Upper lobe of left lung (tissue), 6 donors: ENCODE measurements around the gene BEST1. TPM values are rescaled to one million over a fixed set of nuclear protein-coding genes. Genes with fewer than 3 reads are reported as not detected.

Experiments
- ATAC-seq, 2 donors: fragments of 200-7000 bp; cut with Tn5 transposase; one replicate each; pipeline ENCODE4 v1.9.1; 2022; ENCODE audit warnings: mild to moderate bottlenecking in 2 of 2, moderate library complexity in 2 of 2; ENCODE audit not compliant: low FRiP score in 2 of 2
- DNase-seq, 2 donors: peaks; one replicate each; pipeline ENCODE4 v3.0.0-alpha.2; 2019 to 2020
- H3K27ac ChIP-seq, 4 donors: fragments of 200-600 bp; sonication (generic); one replicate each; pipeline ENCODE4 v1.5.1; 2016 to 2019
- H3K27me3 ChIP-seq, 4 donors: fragments of 200-600 bp; sonication (generic); one replicate each; pipeline ENCODE4 v1.5.1; 2017 to 2019
- H3K36me3 ChIP-seq, 4 donors: fragments of 200-600 bp; sonication (generic); one replicate each; pipeline ENCODE4 v1.5.1; 2016 to 2019
- H3K4me1 ChIP-seq, 4 donors: fragments of 200-600 bp; sonication (generic); one replicate each; pipeline ENCODE4 v1.5.1; 2018 to 2019
- H3K4me3 ChIP-seq, 4 donors: fragments of 200-600 bp; sonication (generic); one replicate each; pipeline ENCODE4 v1.5.1; 2017 to 2019; ENCODE audit warnings: mild to moderate bottlenecking in 2 of 4, moderate library complexity in 1 of 4
- H3K9me3 ChIP-seq, 4 donors: fragments of 200-600 bp; sonication (generic); one replicate each; pipeline ENCODE4 v1.5.1; 2018 to 2019
- EP300 ChIP-seq, 4 donors: sonication (generic); formaldehyde crosslinking; IDR thresholded peaks; one replicate each; pipeline ENCODE4 v1.5.1; 2017; ENCODE audit warnings: antibody characterized with exemption in 4 of 4, control low read depth in 2 of 4
- POLR2A ChIP-seq, 4 donors: fragments of 450-650 bp; IDR thresholded peaks; one replicate each; pipeline ENCODE4 v1.5.1; 2016 to 2017; ENCODE audit warnings: antibody characterized with exemption in 4 of 4, mild to moderate bottlenecking in 2 of 4
- POLR2AphosphoS5 ChIP-seq, 2 donors: sonication (generic); formaldehyde crosslinking; IDR thresholded peaks; one replicate each; pipeline ENCODE4 v1.5.1; 2017; ENCODE audit warnings: antibody characterized with exemption in 2 of 2
- WGBS, 2 donors: methylation state at CpG; one replicate each; pipeline ENCODE4 v1.1.5; 2017 to 2018; 5-methylcytosine and 5-hydroxymethylcytosine counted together
- total RNA-seq, 6 donors: library from RNA; depleted of rRNA in 4 of 6; stranded (reverse); fragments of >200 nt in 4 of 6; gene quantifications; one replicate each; pipeline versions ENCODE4 v1.1.0 to v1.2.1, GENCODE V29; 2016 to 2021
- TF ChIP-seq, protein P1 (sequence below), 6 experiments: fragments of 450-650 bp in 4 of 6; fragments of 200-600 bp in 2 of 6; sonication (generic) in 2 of 6; IDR thresholded peaks; one replicate each; pipeline ENCODE4 v1.5.1; 2016 to 2019; ENCODE audit warnings: antibody characterized with exemption in 6 of 6
- donor health status: DM: no; HTN: no; CAD: no; lungs with moderate emphysema.
- donor health status: DM: no; HTN: yes; CAD: no; lungs with severe emphysema.

BEST1 gene
- total RNA-seq, 6 donors from 2014 or later = 6.5 to 18.9 (median 10.4) TPM

DNA sequence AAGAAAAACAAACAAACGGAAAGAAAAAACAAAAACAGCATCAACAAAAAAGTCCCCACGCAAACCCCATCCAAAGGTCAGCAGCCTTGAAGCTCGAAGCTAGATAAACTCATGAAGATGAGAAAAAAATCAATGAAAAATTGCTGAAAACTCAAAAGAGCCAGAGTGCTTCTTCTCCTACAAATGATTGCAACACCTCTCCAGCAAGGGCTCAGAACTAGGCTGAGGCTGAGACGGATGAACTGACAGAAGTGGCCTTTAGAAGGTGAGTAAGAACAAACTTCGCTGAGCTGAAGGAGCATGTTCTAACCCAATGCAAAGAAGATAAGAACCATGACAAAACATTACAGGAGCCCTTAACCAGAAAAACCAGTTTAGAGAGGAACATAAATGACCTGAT lies 35.7 kb downstream of the BEST1 start:
- WGBS, 2 donors = 79 to 82% methylated on average over 5 of the region's 5 CpGs
- TF ChIP-seq POLR2A (IDR thresholded peaks at IDR 0.05) (no peak), EP300 (IDR thresholded peaks at IDR 0.05) (peak in 1 of 4 donors; percentile 43), POLR2AphosphoS5 (IDR thresholded peaks at IDR 0.05) (peak in 1 of 2 donors; percentile 24)
- TF ChIP-seq, protein P1, sequence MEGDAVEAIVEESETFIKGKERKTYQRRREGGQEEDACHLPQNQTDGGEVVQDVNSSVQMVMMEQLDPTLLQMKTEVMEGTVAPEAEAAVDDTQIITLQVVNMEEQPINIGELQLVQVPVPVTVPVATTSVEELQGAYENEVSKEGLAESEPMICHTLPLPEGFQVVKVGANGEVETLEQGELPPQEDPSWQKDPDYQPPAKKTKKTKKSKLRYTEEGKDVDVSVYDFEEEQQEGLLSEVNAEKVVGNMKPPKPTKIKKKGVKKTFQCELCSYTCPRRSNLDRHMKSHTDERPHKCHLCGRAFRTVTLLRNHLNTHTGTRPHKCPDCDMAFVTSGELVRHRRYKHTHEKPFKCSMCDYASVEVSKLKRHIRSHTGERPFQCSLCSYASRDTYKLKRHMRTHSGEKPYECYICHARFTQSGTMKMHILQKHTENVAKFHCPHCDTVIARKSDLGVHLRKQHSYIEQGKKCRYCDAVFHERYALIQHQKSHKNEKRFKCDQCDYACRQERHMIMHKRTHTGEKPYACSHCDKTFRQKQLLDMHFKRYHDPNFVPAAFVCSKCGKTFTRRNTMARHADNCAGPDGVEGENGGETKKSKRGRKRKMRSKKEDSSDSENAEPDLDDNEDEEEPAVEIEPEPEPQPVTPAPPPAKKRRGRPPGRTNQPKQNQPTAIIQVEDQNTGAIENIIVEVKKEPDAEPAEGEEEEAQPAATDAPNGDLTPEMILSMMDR (IDR thresholded peaks at IDR 0.05) = no peak
- peak in 1 of 2 donors; percentile 70 for DNase-seq
- Histone ChIP-seq H3K27ac (no peak overlapping the region), H3K4me3 (no peak overlapping the region), H3K9me3 (no peaks in the 10 kb centered on the region), H3K4me1 (peaks cover 0 to 12% (median 0%) of the 10 kb centered on the region in 4 donors), H3K36me3 (no peaks in the 10 kb centered on the region), H3K27me3 (no peaks in the 10 kb centered on the region)
- peak in 1 of 2 donors; percentile 88 for ATAC-seq

DNA sequence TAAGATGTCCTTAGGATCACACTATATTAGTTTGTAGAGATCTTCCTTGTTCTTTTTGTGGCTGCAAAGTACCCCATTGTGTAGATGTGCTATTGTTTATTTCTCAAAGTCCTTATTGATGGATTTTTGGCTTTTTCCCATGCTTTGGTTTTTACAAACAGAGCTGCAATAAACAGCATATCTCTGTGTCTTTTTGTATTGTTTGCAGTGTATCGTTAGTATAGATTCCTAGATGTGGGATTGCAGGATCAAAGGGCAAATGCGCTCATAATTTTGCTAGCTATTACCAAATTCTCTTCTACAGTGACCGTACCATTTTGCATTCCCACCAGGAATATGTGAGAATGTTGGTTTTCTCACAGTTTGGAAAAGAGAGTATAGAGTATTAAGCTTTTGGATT lies 44.8 kb downstream of the BEST1 start:
- no peak overlapping the region for H3K27ac ChIP-seq
- H3K36me3 ChIP-seq = no peaks in the 10 kb centered on the region
- 90 to 92% methylated on average over 3 of the region's 3 CpGs for WGBS, 2 donors
- TF ChIP-seq POLR2A (IDR thresholded peaks at IDR 0.05) (no peak), EP300 (IDR thresholded peaks at IDR 0.05) (no peak), POLR2AphosphoS5 (IDR thresholded peaks at IDR 0.05) (no peak)
- TF ChIP-seq, protein P1 (IDR thresholded peaks at IDR 0.05) = no peak
- H3K4me1 ChIP-seq = no peaks in the 10 kb centered on the region
- no peaks in the 10 kb centered on the region for H3K27me3 ChIP-seq
- ATAC-seq = no peak
- DNase-seq = no peak
- H3K9me3 ChIP-seq = peaks cover 3 to 11% (median 8%) of the 10 kb centered on the region in 4 donors
- no peak overlapping the region for H3K4me3 ChIP-seq

DNA sequence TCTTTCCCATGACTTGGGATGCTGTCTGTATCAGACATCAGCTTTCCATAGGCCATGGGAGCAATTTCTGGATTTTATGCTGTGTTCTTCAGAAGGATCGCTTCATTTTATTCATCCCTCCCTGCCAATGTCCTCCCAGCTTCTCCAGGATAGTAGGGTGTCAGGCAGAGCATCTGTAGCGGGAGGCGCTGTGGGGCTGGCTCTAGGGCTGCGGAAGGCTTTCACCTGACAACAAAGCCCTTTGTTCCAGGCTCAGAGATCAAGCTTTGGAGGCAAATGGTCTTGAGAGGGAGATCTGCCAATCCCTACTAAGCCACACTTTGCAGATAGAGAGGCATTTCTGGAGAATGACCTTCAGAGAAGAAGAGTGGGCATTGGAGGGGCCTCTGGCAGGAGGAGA lies 46.8 kb downstream of the BEST1 start:
- Histone ChIP-seq H3K9me3 (peaks cover 3 to 12% (median 8%) of the 10 kb centered on the region in 4 donors), H3K27ac (no peak overlapping the region), H3K27me3 (no peaks in the 10 kb centered on the region), H3K4me1 (peaks cover 0 to 6% (median 0%) of the 10 kb centered on the region in 4 donors), H3K4me3 (no peak overlapping the region), H3K36me3 (no peaks in the 10 kb centered on the region)
- no peak for TF ChIP-seq POLR2AphosphoS5 (IDR thresholded peaks at IDR 0.05)
- TF ChIP-seq, protein P1 (IDR thresholded peaks at IDR 0.05) = no peak
- TF ChIP-seq EP300 (IDR thresholded peaks at IDR 0.05) = no peak
- no peak for TF ChIP-seq POLR2A (IDR thresholded peaks at IDR 0.05)
- ATAC-seq (no peak), DNase-seq (no peak)
- WGBS, 2 donors = 97 to 100% methylated on average over 4 of the region's 4 CpGs

DNA sequence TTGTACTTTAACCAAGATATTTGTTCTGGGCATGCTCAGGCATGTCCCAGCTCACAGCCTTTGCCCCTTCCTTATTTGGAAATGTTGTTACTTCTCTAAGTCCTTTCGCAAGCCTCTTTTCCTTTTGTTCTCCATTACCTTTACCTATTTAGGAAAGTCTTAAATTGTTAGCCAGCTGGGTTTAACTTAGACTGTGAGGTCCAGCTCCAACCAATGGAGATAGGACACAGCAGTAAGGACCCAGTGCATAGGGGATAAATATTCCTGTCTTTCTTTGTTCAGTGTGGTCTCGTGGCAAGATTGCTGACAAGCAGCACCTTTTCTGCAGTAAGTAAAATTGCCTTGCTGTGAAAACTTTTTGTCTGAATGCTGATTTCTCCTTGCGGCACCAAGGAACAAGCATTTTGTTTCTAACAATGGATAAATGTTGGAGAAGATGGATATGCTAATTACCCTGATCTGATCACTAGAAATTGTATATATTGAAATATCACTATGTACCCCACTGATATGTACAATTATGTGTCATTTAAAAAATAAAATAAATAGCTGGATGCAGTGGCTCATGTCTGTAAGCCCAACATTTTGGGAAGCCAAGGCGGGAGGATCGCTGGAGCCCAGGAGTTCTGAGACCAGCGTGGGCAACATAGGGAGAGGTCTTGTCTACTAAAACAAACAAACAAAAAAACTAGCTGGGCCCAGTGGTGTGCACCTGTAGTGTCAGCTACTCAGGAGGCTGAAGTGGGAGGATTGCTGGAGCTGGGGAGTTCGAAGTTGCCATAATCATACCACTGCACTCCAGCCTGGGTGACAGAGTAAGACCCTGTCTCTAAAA lies 49.2 kb downstream of the BEST1 start:
- Histone ChIP-seq H3K9me3 (peaks cover 3 to 12% (median 8%) of the 10 kb centered on the region in 4 donors), H3K4me1 (peaks cover 0 to 6% (median 0%) of the 10 kb centered on the region in 4 donors), H3K4me3 (no peak overlapping the region), H3K36me3 (no peaks in the 10 kb centered on the region), H3K27ac (no peak overlapping the region), H3K27me3 (no peaks in the 10 kb centered on the region)
- no peak for ATAC-seq
- DNase-seq = no peak
- WGBS, 2 donors = 97% methylated on average over 7 of the region's 7 CpGs
- TF ChIP-seq, protein P1 (IDR thresholded peaks at IDR 0.05) = no peak
- TF ChIP-seq POLR2A (IDR thresholded peaks at IDR 0.05) = no peak
- no peak for TF ChIP-seq EP300 (IDR thresholded peaks at IDR 0.05)
- TF ChIP-seq POLR2AphosphoS5 (IDR thresholded peaks at IDR 0.05) = no peak
